ENCODE results near the gene CPA5.

GRCh38 chr7:130379921-130380860 is 35.6 kb downstream of the CPA5 start, which contains the start of gene CPA1:
- TF ChIP-seq CTCF (IDR thresholded peaks at IDR 0.05) (no peak), POLR2A (IDR thresholded peaks at IDR 0.05) (no peak)

Measured in tibial nerve (tissue), 3 donors.